ENCODE measurements around the gene ISM2. TPM values are rescaled to one million over a fixed set of nuclear protein-coding genes. Genes with fewer than 3 reads are reported as not detected.

The ISM2 gene
- total and polyA plus RNA-seq, 7 donors, result 0.33 to 1.1 (median 0.40) TPM; not detected in 3

DNA sequence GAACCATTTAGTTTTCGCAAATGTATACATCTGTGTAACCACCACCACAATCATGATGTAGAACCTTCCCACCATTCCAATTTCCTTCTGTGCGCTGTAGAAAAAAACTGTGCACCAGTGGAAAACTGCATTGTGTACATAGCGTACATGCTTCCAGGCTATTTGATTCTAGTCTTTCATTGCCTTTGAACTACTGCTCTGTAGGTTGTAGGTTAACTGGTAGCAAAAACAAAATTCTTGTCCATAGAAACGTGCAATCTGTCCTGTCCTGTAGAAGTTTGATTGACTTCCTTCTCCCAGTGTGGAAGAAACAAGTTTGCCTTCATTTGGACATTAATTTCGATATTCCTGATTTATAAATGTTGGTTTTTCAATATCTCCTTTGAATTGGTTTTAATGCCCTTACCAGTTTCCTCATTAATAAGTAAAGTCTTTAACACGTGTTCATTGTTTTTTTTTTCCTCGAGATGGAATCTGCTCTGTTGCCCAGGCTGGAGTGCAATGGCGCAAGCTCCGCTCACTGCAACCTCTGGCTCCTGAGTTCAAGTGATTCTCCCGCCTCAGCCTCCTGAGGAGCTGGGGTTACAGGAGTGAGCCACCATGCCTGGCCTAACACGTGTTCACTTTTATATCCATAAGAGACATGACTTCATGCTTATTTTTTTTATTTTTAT lies 3.6 kb upstream of the ISM2 start:
- intact Hi-C loops (cut with DNase I), result no loop called here
- no peak overlapping the region for H3K4me3 ChIP-seq
- peaks cover 18 to 34% (median 26%) of the 10 kb centered on the region in 3 donors for H3K27me3 ChIP-seq
- no peaks in the 10 kb centered on the region for H3K36me3 ChIP-seq
- TF ChIP-seq POLR2A (IDR thresholded peaks at IDR 0.05) (no peak), POLR2AphosphoS5 (IDR thresholded peaks at IDR 0.05) (no peak), EP300 (IDR thresholded peaks at IDR 0.05) (no peak)
- TF ChIP-seq, protein P1, sequence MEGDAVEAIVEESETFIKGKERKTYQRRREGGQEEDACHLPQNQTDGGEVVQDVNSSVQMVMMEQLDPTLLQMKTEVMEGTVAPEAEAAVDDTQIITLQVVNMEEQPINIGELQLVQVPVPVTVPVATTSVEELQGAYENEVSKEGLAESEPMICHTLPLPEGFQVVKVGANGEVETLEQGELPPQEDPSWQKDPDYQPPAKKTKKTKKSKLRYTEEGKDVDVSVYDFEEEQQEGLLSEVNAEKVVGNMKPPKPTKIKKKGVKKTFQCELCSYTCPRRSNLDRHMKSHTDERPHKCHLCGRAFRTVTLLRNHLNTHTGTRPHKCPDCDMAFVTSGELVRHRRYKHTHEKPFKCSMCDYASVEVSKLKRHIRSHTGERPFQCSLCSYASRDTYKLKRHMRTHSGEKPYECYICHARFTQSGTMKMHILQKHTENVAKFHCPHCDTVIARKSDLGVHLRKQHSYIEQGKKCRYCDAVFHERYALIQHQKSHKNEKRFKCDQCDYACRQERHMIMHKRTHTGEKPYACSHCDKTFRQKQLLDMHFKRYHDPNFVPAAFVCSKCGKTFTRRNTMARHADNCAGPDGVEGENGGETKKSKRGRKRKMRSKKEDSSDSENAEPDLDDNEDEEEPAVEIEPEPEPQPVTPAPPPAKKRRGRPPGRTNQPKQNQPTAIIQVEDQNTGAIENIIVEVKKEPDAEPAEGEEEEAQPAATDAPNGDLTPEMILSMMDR (IDR thresholded peaks at IDR 0.05), result no peak
- peaks cover 0 to 4% (median 1%) of the 10 kb centered on the region in 4 donors for H3K9me3 ChIP-seq
- WGBS, 2 donors, result 43 to 74% methylated on average over 11 of the region's 11 CpGs
- peaks cover 0 to 17% (median 16%) of the 10 kb centered on the region in 4 donors for H3K4me1 ChIP-seq
- DNase-seq, result no peak
- H3K27ac ChIP-seq, result no peak overlapping the region

DNA sequence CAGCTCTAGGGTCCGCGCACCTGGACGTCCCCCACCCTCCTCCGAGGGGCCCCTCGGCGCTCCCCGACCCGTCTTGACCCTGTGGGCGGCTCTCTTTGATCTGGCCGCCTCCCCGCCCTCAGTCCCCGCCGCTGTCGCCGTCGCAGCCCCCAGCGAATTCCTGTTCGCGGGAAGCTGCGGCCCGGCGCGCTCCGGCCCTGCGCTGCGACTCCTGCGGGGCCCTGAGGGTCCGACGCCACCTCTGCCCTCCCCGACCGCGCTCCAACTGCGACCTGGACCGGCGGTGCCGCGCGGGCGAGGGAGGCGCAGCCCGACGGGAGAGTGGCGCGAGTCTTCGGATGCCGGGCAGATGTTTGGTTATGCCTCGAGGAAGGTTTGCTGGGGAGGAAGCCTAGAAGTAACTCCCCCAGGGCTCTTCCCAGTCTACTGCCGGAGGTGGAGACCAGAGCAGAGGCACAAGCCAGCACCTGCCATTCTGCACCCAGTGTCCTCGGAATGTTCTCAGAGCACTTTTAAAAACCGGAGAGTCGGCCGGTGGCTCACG lies 440 bp upstream of the ISM2 start:
- Histone ChIP-seq H3K9me3 (peaks cover 0 to 4% (median 1%) of the 10 kb centered on the region in 4 donors), H3K27ac (no peak overlapping the region), H3K36me3 (no peaks in the 10 kb centered on the region), H3K27me3 (peaks cover 18 to 37% (median 26%) of the 10 kb centered on the region in 3 donors), H3K4me1 (peaks cover 0 to 17% (median 16%) of the 10 kb centered on the region in 4 donors), H3K4me3 (peak overlapping the region; percentile 9 to 55 (median 46))
- DNase-seq, result peak; percentile 35
- intact Hi-C loops (cut with DNase I), result no loop called here
- TF ChIP-seq POLR2A (IDR thresholded peaks at IDR 0.05), result no peak
- TF ChIP-seq POLR2AphosphoS5 (IDR thresholded peaks at IDR 0.05), result no peak
- TF ChIP-seq EP300 (IDR thresholded peaks at IDR 0.05), result no peak
- TF ChIP-seq, protein P1 (IDR thresholded peaks at IDR 0.05), result no peak
- WGBS, 2 donors, result 1 to 4% methylated on average over 53 of the region's 53 CpGs

DNA sequence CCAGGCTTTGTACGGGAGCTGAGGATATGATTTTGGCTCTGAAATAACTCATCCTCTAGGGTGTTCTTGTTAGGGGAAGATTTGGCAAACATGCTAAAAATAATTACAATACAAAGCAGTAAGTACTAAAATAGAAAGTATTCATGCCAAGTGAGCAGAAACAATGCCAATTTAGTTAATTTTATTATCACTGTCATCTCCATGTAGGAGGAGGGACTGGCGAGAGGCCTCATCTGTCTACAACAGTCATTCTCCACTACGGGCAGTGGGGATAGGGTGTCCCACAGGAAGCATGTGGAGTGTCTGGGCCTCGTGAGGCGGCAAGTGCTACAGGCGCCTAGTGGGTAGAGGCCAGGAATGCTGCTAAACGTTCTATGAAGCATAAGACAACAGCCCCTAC lies 3.3 kb downstream of the ISM2 start:
- 72 to 88% methylated on average over 7 of the region's 7 CpGs for WGBS, 2 donors
- intact Hi-C loops (cut with DNase I), result no loop called here
- Histone ChIP-seq H3K4me3 (no peak overlapping the region), H3K9me3 (no peaks in the 10 kb centered on the region), H3K27ac (no peak overlapping the region), H3K4me1 (peaks cover 0 to 17% (median 16%) of the 10 kb centered on the region in 4 donors), H3K36me3 (no peaks in the 10 kb centered on the region), H3K27me3 (peaks cover 18 to 34% (median 25%) of the 10 kb centered on the region in 3 donors)
- TF ChIP-seq POLR2AphosphoS5 (IDR thresholded peaks at IDR 0.05) (no peak), EP300 (IDR thresholded peaks at IDR 0.05) (no peak), POLR2A (IDR thresholded peaks at IDR 0.05) (no peak)
- TF ChIP-seq, protein P1 (IDR thresholded peaks at IDR 0.05), result no peak
- DNase-seq, result peak; percentile 27

DNA sequence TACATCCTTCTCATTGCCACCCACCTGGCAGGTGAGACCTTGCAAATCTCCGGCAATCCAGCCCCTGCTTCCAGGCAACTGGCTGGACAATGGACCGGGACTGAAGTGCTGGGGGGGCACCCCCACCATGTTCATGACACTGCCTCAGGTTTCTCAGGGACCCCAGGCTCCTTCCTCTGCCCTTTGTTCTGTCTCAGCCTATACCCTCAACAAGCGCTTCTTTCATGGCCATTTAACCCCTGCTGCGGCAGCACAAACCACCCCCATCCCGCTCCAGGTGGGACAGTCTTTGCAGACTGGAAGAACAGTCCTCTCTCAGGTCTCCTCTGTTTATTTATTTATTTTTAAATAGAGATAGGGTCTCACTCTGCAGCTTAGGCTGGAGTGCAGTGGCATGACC lies 7.6 kb downstream of the ISM2 start:
- intact Hi-C loops (cut with DNase I), result no loop called here
- H3K27ac ChIP-seq, result no peak overlapping the region
- H3K9me3 ChIP-seq, result no peaks in the 10 kb centered on the region
- H3K27me3 ChIP-seq, result no peaks in the 10 kb centered on the region
- no peaks in the 10 kb centered on the region for H3K36me3 ChIP-seq
- 92 to 93% methylated on average over 5 of the region's 5 CpGs for WGBS, 2 donors
- no peak overlapping the region for H3K4me3 ChIP-seq
- peak; percentile 12 for DNase-seq
- TF ChIP-seq, protein P1 (IDR thresholded peaks at IDR 0.05), result no peak
- no peak for TF ChIP-seq EP300 (IDR thresholded peaks at IDR 0.05)
- TF ChIP-seq POLR2A (IDR thresholded peaks at IDR 0.05), result no peak
- TF ChIP-seq POLR2AphosphoS5 (IDR thresholded peaks at IDR 0.05), result no peak
- H3K4me1 ChIP-seq, result no peaks in the 10 kb centered on the region

All from sigmoid colon (tissue), 7 donors.